HepG2 (cell line): Measurements from ENCODE around the gene HNF1B. TPM values are rescaled to one million over a fixed set of nuclear protein-coding genes. Genes with fewer than 3 reads are reported as not detected.

ENCODE experiments used
- ETV6 ChIP-seq: sonication (generic); formaldehyde crosslinking; conservative IDR thresholded peaks from 2 replicates; pipeline ENCODE4 v1.4.0; 2020; ENCODE audit warnings: missing genetic modification reagents
- FOXK2 ChIP-seq: fragments of 450-650 bp; IDR thresholded peaks from 2 replicates; pipeline ENCODE4 v1.6.1; 2016
- HNF1B ChIP-seq: sonication (generic); formaldehyde crosslinking; IDR thresholded peaks from 2 replicates; pipeline ENCODE4 v1.5.1; 2020; ENCODE audit warnings: mild to moderate bottlenecking, moderate library complexity, missing genetic modification reagents
- HNF4G ChIP-seq, 2 experiments: sonication (generic) in 1 of 2; formaldehyde crosslinking in 1 of 2; IDR thresholded peaks; 2 replicates each; pipeline versions ENCODE4 v1.4.0 to v1.6.1; 2011 to 2020; ENCODE audit warnings: borderline replicate concordance in 2 of 2, low read depth in 2 of 2, mild to moderate bottlenecking in 2 of 2, low read length in 1 of 2, missing genetic modification reagents in 1 of 2, moderate library complexity in 1 of 2
- HOXA3 ChIP-seq: sonication (generic); formaldehyde crosslinking; IDR thresholded peaks from 2 replicates; pipeline ENCODE4 v1.5.0; 2020; ENCODE audit warnings: missing genetic modification reagents
- KMT2A ChIP-seq: sonication (generic); formaldehyde crosslinking; IDR thresholded peaks from 2 replicates; pipeline ENCODE4 v1.4.0; 2020; ENCODE audit warnings: missing genetic modification reagents
- MED8 ChIP-seq: sonication (generic); formaldehyde crosslinking; IDR thresholded peaks from 2 replicates; pipeline ENCODE4 v1.8.1; 2023; ENCODE audit warnings: mild to moderate bottlenecking, missing genetic modification reagents; ENCODE audit not compliant: insufficient replicate concordance
- PATZ1 ChIP-seq: sonication (generic); formaldehyde crosslinking; IDR thresholded peaks from 2 replicates; pipeline ENCODE4 v1.4.0; 2020; ENCODE audit warnings: missing genetic modification reagents
- RFXAP ChIP-seq: sonication (generic); formaldehyde crosslinking; IDR thresholded peaks from 2 replicates; pipeline ENCODE4 v1.4.0; 2020; ENCODE audit warnings: missing genetic modification reagents, borderline replicate concordance
- RXRB ChIP-seq: IDR thresholded peaks from 2 replicates; pipeline ENCODE4 v1.6.1; 2016; ENCODE audit warnings: borderline replicate concordance, missing genetic modification reagents, missing compliant biosample characterization
- SALL2 ChIP-seq: sonication (generic); formaldehyde crosslinking; IDR thresholded peaks from 2 replicates; pipeline ENCODE4 v1.8.1; 2023; ENCODE audit warnings: mild to moderate bottlenecking, missing genetic modification reagents, inconsistent platforms
- UBTF ChIP-seq: sonication (generic); formaldehyde crosslinking; IDR thresholded peaks from 2 replicates; pipeline ENCODE4 v1.4.0; 2020; ENCODE audit warnings: mild to moderate bottlenecking, missing genetic modification reagents
- ZFAT ChIP-seq: sonication (generic); formaldehyde crosslinking; conservative IDR thresholded peaks from 2 replicates; pipeline ENCODE4 v1.8.1; 2023; ENCODE audit warnings: missing genetic modification reagents, inconsistent platforms
- ZFP90 ChIP-seq: sonication (generic); formaldehyde crosslinking; IDR thresholded peaks from 2 replicates; pipeline ENCODE4 v1.8.0; 2022; ENCODE audit warnings: missing genetic modification reagents, mild to moderate bottlenecking, inconsistent platforms, borderline replicate concordance
- ZNF205 ChIP-seq: IDR thresholded peaks from 2 replicates; pipeline ENCODE4 v1.6.1; 2018; ENCODE audit warnings: missing biosample characterization, missing genetic modification reagents
- ZNF563 ChIP-seq: sonication (generic); formaldehyde crosslinking; IDR thresholded peaks from 2 replicates; pipeline ENCODE4 v1.8.0; 2022; ENCODE audit warnings: mild to moderate bottlenecking, moderate library complexity, missing genetic modification reagents
- ZNF605 ChIP-seq: sonication (generic); formaldehyde crosslinking; IDR thresholded peaks from 2 replicates; pipeline ENCODE4 v1.8.0; 2022; ENCODE audit warnings: mild to moderate bottlenecking, missing genetic modification reagents
- ZNF878 ChIP-seq: sonication (generic); formaldehyde crosslinking; IDR thresholded peaks from 2 replicates; pipeline ENCODE4 v1.8.1; 2023; ENCODE audit warnings: mild to moderate bottlenecking, missing genetic modification reagents, moderate library complexity
- ZNF883 ChIP-seq: sonication (generic); formaldehyde crosslinking; IDR thresholded peaks from 2 replicates; pipeline ENCODE4 v1.5.1; 2020; ENCODE audit warnings: mild to moderate bottlenecking, missing genetic modification reagents; ENCODE audit errors: not compliant biosample characterization
- polyA plus RNA-seq, 8 experiments: library from polyadenylated mRNA; depleted of rRNA in 3 of 8; stranded (reverse) in 7 of 8; unstranded in 1 of 8; fragments of >200 nt; fragmentation: Illumina TruSeq in 4 of 8; extraction: Trizol in 4 of 8; gene quantifications; 2 replicates each; pipeline versions ENCODE4 v1.2.1 to v1.2.3, GENCODE V29; 2011 to 2016; ENCODE audit warnings: low read depth in 4 of 8, missing spikeins in 1 of 8, mixed read lengths in 1 of 8; ENCODE audit not compliant: insufficient read depth in 1 of 8
- total RNA-seq, 5 experiments: library from RNA; depleted of rRNA; stranded (reverse); fragments of >200 nt; fragmentation: Illumina TruSeq; extraction: Trizol; gene quantifications; 2 replicates each; pipeline ENCODE4 v1.2.3, GENCODE V29; 2016; ENCODE audit warnings: low read depth in 1 of 5
- TF ChIP-seq, protein P1 (sequence below), 2 experiments: sonication (generic) in 1 of 2; formaldehyde crosslinking in 1 of 2; IDR thresholded peaks; 2 replicates each; pipeline versions ENCODE4 v1.4.0 to v1.6.1; 2018 to 2020; ENCODE audit warnings: missing genetic modification reagents in 2 of 2, borderline replicate concordance in 1 of 2, low read depth in 1 of 2, mild to moderate bottlenecking in 1 of 2, missing biosample characterization in 1 of 2

The HNF1B gene
- total and polyA plus RNA-seq, 2 of the 13 experiments (the other 11 are each of a cell fraction or from before 2014, with no cell fraction given): 1.9 to 5.3 TPM

DNA sequence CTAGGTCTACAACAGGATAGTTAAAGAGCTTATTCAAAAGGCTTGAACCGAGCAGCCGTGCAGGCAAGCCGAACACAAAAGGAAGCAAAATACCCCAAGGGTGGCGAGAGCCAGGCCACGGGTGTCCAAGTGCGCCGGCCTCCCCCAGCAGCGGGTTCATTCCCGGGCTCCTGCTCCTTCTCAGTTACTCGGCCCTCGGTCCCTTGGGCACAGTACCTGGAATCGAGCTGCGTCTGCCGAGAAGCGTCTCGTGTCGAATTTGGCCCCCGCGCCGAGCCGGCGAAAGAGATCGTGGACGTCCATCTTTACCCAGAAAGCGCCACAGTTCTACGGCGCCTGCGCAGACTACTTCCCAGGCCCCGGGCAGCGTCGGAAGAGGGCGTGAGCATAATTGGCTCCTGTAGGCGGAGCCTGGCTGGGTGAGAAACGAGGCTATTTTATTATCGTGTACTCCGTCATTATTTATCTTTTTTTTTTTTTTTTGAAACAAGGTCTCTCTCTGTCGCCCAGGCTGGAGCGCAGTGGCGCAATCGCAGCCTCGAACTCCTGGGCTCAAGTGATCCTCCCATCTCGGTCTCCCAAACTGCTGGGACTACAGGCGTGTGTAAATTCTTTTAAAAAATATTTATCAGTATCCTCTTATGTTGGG, 101.6 kb downstream of the HNF1B start, which contains the start of gene DDX52 (continued):
- TF ChIP-seq ZFAT (CRISPR knock-in tag) (no peak; the same call in 1 of the 2 replicates), MED8 (CRISPR knock-in tag) (peak; percentile 41), SALL2 (0 out of 2 replicates have a peak, but pooled peaks have one; percentile 43), ETV6 (0 out of 2 replicates have a peak, but pooled peaks have one; percentile 33), ZNF605 (CRISPR knock-in tag) (peak; percentile 21; the same call in 1 of the 2 replicates), ZNF563 (CRISPR knock-in tag) (0 out of 2 replicates have a peak, but pooled peaks have one; percentile 43), HNF4G (IDR thresholded peaks at IDR 0.05; ENCODE audit: borderline replicate concordance, low read depth, low read length) (no peak), HNF4G (CRISPR knock-in tag; IDR thresholded peaks at IDR 0.05; ENCODE audit: borderline replicate concordance, low read depth) (no peak), KMT2A (peak; percentile 77), ZNF883 (peak; percentile 54), HNF1B (no peak), RXRB (CRISPR knock-in tag) (no peak; the same call in 1 of the 2 replicates), ZNF878 (CRISPR knock-in tag) (no peak), ZNF205 (CRISPR knock-in tag) (no peak), UBTF (CRISPR knock-in tag) (no peak; the same call in 1 of the 2 replicates), HOXA3 (peak; percentile 78), PATZ1 (CRISPR knock-in tag) (peak; percentile 34; the same call in 1 of the 2 replicates), RFXAP (CRISPR knock-in tag) (peak; percentile 32; the same call in 1 of the 2 replicates), FOXK2 (no peak), ZFP90 (CRISPR knock-in tag) (0 out of 2 replicates have a peak, but pooled peaks have one; percentile 53)
- TF ChIP-seq, protein P1, sequence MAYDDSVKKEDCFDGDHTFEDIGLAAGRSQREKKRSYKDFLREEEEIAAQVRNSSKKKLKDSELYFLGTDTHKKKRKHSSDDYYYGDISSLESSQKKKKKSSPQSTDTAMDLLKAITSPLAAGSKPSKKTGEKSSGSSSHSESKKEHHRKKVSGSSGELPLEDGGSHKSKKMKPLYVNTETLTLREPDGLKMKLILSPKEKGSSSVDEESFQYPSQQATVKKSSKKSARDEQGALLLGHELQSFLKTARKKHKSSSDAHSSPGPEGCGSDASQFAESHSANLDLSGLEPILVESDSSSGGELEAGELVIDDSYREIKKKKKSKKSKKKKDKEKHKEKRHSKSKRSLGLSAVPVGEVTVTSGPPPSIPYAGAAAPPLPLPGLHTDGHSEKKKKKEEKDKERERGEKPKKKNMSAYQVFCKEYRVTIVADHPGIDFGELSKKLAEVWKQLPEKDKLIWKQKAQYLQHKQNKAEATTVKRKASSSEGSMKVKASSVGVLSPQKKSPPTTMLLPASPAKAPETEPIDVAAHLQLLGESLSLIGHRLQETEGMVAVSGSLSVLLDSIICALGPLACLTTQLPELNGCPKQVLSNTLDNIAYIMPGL (CRISPR knock-in tag; IDR thresholded peaks at IDR 0.05; ENCODE audit: borderline replicate concordance in 1 of 2, low read depth in 1 of 2): peak; percentile 25 to 70; a peak in 3 of 4 replicates
